Stimulated activated CD8-positive, alpha-beta memory T cell treated with anti-CD3 and anti-CD28 coated beads, Interleukin-7, amount 100 ng/mL, for 24 hours (primary cell): Measurements from ENCODE around the gene DNAJB5.
"Not testable (repeated sequence)": the region's sequence is repeated elsewhere in the genome, so short reads cannot be mapped to it uniquely, and the experiment has no call there.

Experiments
- DNase-seq: peaks from one replicate; pipeline ENCODE4 v3.0.0-alpha.2; 2020; ENCODE audit warnings: low read depth

DNAJB5 gene

DNA sequence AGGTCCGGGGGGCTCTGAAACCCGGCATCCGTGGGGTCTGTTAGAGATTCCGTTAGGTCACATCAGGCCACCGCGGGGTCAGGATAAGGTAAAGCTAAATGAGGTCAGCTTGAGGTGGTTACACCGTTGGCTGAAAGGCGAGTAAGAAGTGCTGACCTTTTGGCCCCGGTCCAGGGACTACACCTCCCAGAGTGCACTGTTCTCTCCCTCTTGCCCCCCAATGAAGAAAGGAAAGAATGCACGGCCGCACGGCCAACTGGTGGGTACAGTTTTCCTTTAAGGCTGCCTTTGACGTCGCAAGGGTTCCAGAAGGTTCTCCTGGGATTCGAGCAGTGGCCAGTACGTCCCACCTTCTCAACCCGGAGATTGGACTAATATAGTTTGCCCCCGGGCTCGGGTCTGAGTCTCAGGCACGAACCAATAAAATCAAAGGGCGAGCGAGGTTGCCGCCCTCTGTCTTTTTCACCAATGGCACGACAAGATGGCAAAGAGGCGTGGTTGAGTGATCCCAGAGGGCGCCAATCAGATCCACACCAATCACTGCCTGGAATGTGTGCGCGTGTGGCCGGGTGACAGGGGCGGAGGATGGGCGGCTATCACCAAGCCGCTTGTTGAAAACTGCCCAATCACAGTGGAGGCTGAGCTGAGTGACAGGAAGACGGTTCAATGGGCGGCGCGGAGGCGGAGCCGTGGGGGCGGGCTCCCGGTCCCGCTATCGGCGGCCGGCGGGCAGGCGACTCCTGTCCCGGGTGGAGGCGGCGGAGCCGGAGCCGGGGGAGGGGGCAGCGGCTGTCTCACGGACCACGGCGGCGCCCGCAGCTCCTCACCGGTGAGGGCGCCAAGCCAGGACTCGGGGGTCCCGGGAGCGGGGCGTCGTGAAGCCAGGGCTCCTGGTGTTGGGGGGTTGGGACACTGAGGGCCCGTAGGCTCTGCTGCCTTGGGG lies at the start of gene DNAJB5:
DNAJB5 (plus strand) TSS at position 743 of the 943 bp plus-strand sequence. CDS start 886 bp downstream, outside the sequence.
- peak; percentile 90 for DNase-seq

DNA sequence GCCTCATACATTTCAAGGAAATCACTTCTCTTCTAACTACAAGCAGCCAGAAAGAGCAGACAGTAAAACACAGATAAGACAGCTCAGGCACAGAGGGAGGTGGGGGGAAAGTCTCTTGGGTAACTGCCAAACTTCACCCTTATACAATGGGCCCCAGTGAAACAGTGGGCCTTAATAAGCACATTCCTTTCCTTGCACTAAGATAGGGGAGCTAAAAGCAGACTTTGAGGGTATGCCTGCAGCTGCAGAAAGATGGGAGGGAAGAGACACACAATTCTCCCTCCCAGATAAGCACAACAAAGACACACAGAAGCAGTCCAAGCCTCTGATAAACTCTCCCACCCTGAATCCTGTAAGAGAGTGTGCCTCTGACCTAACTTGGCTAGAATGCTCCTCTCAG lies 49.6 kb upstream of the DNAJB5 start:
- not testable (repeated sequence) for DNase-seq

DNA sequence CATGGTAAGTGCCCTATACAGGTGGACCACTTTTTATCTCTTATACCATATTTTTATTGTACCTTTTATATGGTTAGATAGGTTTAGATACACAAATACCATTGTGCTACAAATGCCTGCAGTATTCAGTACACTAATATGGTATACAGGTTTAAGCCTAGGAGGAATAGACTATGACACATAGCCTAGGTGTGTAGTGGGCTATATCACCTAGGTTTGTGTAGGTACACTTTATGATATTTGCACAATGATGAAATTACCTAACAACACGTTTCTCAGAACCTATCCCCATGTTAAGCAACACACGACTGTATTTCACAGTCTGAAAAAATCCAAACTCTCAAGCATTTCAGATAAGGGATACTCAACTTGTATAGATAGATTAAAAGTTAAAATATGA lies 41.1 kb upstream of the DNAJB5 start:
- DNase-seq: no peak

DNA sequence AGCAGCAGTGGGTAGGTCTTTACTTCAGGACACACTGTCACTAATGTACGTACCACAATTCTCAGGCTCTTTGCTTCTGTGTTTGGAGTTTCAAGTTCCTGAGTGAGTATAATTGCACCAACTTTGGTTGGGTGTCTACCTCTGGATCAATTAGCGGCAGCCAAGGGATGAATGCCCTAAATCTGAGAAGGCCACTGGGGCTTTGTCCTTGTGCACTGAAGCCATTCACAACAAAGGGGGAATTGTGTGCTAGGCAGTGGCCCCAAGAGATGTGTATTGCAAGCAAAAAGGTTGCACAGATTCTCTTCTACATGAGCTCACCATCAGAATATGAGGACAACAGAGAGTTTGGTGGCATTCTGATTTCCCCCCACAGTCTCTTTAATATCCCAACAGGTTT lies 35.3 kb upstream of the DNAJB5 start:
- no peak for DNase-seq

DNA sequence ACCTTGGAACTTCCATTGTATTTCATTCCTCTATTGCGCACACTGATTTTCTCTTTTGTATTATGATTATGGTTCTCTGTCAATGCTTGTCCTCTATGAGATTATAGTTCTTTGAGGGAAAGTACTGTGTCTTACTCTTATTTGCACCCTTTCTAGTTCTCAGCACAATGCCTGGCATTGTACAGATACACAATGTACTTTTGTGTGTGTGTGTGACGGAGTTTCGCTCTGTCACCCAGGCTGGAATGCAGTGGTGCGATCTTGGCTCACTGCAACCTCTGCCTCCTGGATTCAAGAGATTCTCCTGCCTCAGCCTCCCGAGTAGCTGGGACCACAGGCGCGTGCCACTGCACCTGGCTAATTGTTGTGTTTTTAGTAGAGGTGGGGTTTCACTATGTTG lies 33.5 kb upstream of the DNAJB5 start:
- not testable (repeated sequence) for DNase-seq

DNA sequence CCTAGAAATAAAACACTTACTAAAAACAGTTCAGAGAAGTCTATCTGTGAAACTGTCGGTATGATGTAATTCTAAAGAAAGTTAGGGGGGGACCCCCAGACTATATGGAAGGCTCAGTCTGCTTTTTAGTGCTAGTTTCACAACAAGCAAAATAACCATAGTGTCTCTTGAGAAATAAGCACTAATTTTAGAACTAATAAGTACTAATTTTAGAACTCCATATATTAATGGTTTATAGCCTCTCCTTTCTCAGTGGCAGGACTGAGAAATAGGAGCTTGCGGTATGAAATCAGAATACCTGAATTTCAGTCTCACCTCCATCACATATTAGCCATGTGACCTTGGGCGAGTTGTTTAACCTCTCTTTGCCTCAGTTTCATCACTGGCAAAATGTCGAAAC lies 32.9 kb upstream of the DNAJB5 start:
- DNase-seq: no peak

DNA sequence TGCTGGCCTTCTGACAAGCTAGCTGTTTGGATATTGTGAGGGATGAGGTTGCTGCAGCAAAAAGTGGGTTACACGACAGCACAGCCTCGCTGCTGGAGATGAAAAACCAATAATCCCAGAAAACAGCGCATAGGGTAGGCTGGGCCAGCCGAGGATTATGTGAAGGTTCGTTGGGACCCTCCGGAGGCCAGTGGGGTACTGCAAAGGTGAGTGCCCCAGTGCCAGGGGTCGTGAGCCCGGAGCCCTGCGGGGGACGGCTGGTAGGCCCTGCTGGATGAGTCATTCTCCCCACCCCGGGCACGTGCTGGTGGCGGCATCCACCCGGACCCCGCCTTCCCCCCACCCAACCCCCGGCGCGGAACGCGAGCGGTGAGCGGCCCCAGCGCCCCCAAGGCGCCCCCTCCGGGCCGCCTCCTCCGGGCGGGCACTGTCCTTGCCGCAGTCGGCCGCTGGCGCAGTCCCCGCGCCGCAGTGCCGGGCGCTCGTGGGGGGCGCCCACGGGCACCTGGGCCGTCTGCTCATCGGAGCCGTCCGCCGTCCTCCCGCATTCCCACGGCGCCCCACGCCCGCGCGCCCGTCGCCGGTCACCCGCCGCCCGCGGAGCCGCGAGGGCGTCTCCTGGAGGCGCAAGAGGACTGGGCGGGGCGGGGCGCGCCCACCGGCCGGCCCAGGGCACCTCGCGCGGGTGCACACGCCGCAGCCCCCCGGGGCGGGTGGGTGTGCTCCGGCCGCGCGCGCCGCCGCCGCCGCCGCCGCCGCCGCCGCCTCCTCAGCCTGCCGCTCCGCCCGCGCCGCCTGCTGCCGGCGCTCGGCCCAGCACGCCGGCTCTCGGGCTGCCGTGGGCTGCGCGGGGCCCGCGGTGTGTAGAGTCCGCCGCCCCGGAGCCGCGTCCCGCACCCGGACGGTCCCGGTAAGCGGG lies 31.8 kb upstream of the DNAJB5 start, which contains the start of gene PHF24:
PHF24 (plus strand) TSS at position 794 of the 919 bp plus-strand sequence. CDS start 13,014 bp downstream, outside the sequence.
- DNase-seq: no peak

DNA sequence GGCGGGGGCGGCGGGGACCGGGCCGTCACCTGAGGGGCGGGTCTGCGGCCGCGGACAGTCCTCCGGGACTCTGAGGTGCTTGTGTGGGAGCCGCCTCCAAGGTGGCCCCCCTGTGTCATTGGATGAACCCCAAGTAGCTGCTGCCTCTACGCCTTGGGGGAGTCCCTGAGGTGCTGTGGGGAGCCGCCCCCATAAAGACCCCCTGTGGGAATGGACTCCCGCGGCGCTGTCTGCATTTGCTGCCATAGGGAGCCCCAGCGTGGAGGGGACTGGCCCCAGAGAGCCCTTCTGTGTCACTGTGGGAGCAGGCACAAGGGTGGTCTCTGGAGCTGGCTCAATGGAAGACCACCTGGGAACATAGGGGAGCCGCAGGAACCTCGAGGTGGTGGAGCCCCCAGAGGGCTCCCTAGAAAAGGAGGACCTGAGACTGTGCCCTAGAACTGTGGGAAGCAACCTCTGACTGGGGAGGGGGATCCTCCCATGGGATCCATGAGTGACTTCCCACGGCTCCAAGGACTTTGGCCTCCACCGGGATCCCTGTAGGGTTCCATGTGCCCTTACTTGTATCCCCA lies 31.0 kb upstream of the DNAJB5 start:
- no peak for DNase-seq

- no peak for DNase-seq
Measured at GRCh38 chr9:34959461-34959860, 30.1 kb upstream of the DNAJB5 start.

GRCh38 chr9:34961574-34962490 lies 27.7 kb upstream of the DNAJB5 start:
- no peak for DNase-seq

DNA sequence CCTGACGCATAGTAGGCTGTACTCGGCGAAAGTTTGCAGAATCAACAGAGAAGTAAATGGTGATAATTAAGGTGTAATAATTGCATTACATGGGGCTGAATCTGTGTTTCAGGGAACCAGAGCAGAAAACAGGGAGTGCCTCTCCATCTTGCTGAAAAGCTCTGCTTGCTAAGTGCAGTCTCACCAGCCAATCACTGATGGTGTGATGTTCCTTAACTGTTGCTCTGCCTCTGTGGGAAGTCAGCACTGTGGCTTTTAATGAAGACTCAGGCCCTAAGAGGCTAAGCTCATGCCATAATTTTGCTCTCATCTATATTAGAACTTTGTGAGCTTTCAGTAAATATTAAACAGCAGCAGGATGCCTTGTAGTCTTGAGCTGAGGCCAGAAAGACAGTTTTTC lies 27.0 kb upstream of the DNAJB5 start:
- DNase-seq: no peak

DNA sequence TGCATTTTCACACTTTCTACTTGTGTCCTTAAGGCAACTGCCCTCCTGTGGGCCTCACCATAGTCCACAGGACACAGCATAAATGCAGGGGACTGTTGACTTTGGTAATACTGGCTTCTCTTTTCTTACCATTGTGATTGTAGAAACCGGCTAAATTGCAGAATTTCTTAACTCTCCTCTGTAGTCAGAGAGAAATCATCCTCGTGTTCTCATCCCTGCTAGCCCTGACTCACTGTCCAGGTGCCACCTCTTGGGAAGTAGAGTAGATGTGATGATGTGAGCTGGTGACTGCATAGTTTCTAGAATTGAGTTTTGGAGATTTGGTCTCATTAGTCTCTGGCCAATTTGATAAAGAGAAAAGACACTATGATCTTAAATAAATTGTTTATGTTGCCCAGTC lies 26.0 kb upstream of the DNAJB5 start:
- DNase-seq: no peak

- no peak for DNase-seq
Measured at GRCh38 chr9:34964458-34964857, 25.1 kb upstream of the DNAJB5 start.

GRCh38 chr9:34971146-34971811 lies 18.3 kb upstream of the DNAJB5 start:
- DNase-seq: no peak

GRCh38 chr9:34974664-34975063 lies 14.9 kb upstream of the DNAJB5 start:
- no peak for DNase-seq

- DNase-seq: no peak
Measured at GRCh38 chr9:34976441-34976840, 13.1 kb upstream of the DNAJB5 start.

GRCh38 chr9:34976992-34977391 lies 12.6 kb upstream of the DNAJB5 start:
- DNase-seq: no peak

DNA sequence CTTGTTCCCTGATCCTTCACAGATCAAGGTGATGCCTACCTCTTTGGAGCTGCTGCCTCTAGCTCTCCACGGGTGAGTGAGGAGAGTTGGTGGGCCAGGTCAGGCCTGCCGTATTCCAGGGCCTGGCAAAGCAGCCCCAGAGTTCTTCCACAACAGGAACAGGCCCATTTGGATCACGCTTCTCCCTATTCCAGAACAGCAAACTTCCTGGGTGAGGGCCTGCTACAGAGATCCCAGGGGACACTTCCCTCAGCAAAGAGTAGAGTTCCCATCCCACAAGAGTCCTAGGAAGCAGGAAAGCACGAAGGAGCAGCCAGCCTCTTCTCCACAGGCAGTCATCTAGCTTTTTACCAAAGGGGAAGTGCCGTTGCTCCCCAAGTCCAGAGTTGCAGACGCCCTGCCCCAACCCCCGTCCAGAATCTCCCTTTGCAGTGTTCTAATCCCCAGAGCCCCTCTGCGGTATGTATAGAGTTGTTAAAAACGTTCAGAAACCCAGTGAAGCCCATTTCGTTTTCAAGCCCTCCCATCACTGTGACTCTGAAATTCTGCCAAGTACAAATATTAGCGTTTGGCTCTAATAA lies 9.3 kb upstream of the DNAJB5 start:
- no peak for DNase-seq

DNA sequence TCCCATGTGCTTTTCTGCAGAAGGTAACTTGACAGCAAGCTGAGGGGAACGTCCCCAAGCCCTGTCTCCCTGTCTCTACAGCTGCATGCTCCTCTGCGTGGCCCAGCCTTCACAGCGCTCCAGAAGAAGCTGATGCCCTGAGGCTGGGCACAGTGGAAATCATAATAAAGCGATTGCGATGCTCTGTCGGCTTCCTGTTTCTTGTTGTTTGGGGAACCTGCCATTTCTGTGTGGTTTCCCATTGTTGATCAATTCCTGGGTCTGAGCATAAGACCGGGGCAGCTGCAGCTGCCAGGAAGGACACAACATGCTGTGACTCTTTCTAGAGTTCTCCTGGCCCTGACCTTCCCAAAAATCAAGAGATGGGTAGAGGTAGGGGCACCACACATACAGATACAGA lies 7.2 kb upstream of the DNAJB5 start:
- DNase-seq: no peak

- no peak for DNase-seq
Measured at GRCh38 chr9:34983209-34983608, 6.3 kb upstream of the DNAJB5 start.
